Upper lobe of left lung (tissue), 6 donors: ENCODE data around the gene TCEA3. TPM values are rescaled to one million over a fixed set of nuclear protein-coding genes. Genes with fewer than 3 reads are reported as not detected.

Source experiments
- ATAC-seq, 2 donors: fragments of 200-7000 bp; cut with Tn5 transposase; one replicate each; pipeline ENCODE4 v1.9.1; 2022; ENCODE audit warnings: mild to moderate bottlenecking in 2 of 2, moderate library complexity in 2 of 2; ENCODE audit not compliant: low FRiP score in 2 of 2
- DNase-seq, 2 donors: peaks; one replicate each; pipeline ENCODE4 v3.0.0-alpha.2; 2019 to 2020
- H3K27ac ChIP-seq, 4 donors: fragments of 200-600 bp; sonication (generic); one replicate each; pipeline ENCODE4 v1.5.1; 2016 to 2019
- H3K27me3 ChIP-seq, 4 donors: fragments of 200-600 bp; sonication (generic); one replicate each; pipeline ENCODE4 v1.5.1; 2017 to 2019
- H3K36me3 ChIP-seq, 4 donors: fragments of 200-600 bp; sonication (generic); one replicate each; pipeline ENCODE4 v1.5.1; 2016 to 2019
- H3K4me1 ChIP-seq, 4 donors: fragments of 200-600 bp; sonication (generic); one replicate each; pipeline ENCODE4 v1.5.1; 2018 to 2019
- H3K4me3 ChIP-seq, 4 donors: fragments of 200-600 bp; sonication (generic); one replicate each; pipeline ENCODE4 v1.5.1; 2017 to 2019; ENCODE audit warnings: mild to moderate bottlenecking in 2 of 4, moderate library complexity in 1 of 4
- H3K9me3 ChIP-seq, 4 donors: fragments of 200-600 bp; sonication (generic); one replicate each; pipeline ENCODE4 v1.5.1; 2018 to 2019
- CTCF ChIP-seq, 6 experiments: fragments of 450-650 bp in 4 of 6; fragments of 200-600 bp in 2 of 6; sonication (generic) in 2 of 6; IDR thresholded peaks; one replicate each; pipeline ENCODE4 v1.5.1; 2016 to 2019; ENCODE audit warnings: antibody characterized with exemption in 6 of 6
- EP300 ChIP-seq, 4 donors: sonication (generic); formaldehyde crosslinking; IDR thresholded peaks; one replicate each; pipeline ENCODE4 v1.5.1; 2017; ENCODE audit warnings: antibody characterized with exemption in 4 of 4, control low read depth in 2 of 4
- POLR2A ChIP-seq, 4 donors: fragments of 450-650 bp; IDR thresholded peaks; one replicate each; pipeline ENCODE4 v1.5.1; 2016 to 2017; ENCODE audit warnings: antibody characterized with exemption in 4 of 4, mild to moderate bottlenecking in 2 of 4
- POLR2AphosphoS5 ChIP-seq, 2 donors: sonication (generic); formaldehyde crosslinking; IDR thresholded peaks; one replicate each; pipeline ENCODE4 v1.5.1; 2017; ENCODE audit warnings: antibody characterized with exemption in 2 of 2
- WGBS, 2 donors: methylation state at CpG; one replicate each; pipeline ENCODE4 v1.1.5; 2017 to 2018; 5-methylcytosine and 5-hydroxymethylcytosine counted together
- total RNA-seq, 6 donors: library from RNA; depleted of rRNA in 4 of 6; stranded (reverse); fragments of >200 nt in 4 of 6; gene quantifications; one replicate each; pipeline versions ENCODE4 v1.1.0 to v1.2.1, GENCODE V29; 2016 to 2021
- donor health status: DM: no; HTN: no; CAD: no; lungs with moderate emphysema.
- donor health status: DM: no; HTN: yes; CAD: no; lungs with severe emphysema.

The TCEA3 gene
- total RNA-seq, 6 donors from 2014 or later: 32.5 to 141 (median 42.9) TPM

GRCh38 chr1:23470282-23471070 lies 45.9 kb upstream of the TCEA3 start:
- ATAC-seq (peak; percentile 34 to 88), DNase-seq (peak in 1 of 2 donors; percentile 47)
- Histone ChIP-seq H3K27me3 (no peaks in the 10 kb centered on the region), H3K4me3 (no peak overlapping the region), H3K4me1 (peaks cover 4 to 14% (median 5%) of the 10 kb centered on the region in 4 donors), H3K27ac (no peak overlapping the region), H3K9me3 (no peaks in the 10 kb centered on the region), H3K36me3 (no peaks in the 10 kb centered on the region)
- WGBS, 2 donors: 62 to 71% methylated on average over 10 to 12 of the region's 12 CpGs
- TF ChIP-seq POLR2AphosphoS5 (IDR thresholded peaks at IDR 0.05) (no peak), POLR2A (IDR thresholded peaks at IDR 0.05) (no peak), EP300 (IDR thresholded peaks at IDR 0.05) (no peak), CTCF (IDR thresholded peaks at IDR 0.05) (no peak)

- DNase-seq (no peak), ATAC-seq (no peak)
- Histone ChIP-seq H3K27ac (no peak overlapping the region), H3K9me3 (no peaks in the 10 kb centered on the region), H3K27me3 (no peaks in the 10 kb centered on the region), H3K4me3 (no peak overlapping the region), H3K36me3 (no peaks in the 10 kb centered on the region), H3K4me1 (peaks cover 0 to 9% (median 5%) of the 10 kb centered on the region in 4 donors)
- TF ChIP-seq POLR2A (IDR thresholded peaks at IDR 0.05): no peak
- no peak for TF ChIP-seq CTCF (IDR thresholded peaks at IDR 0.05)
- TF ChIP-seq POLR2AphosphoS5 (IDR thresholded peaks at IDR 0.05): no peak
- TF ChIP-seq EP300 (IDR thresholded peaks at IDR 0.05): no peak
- 56 to 63% methylated on average over 4 to 5 of the region's 5 CpGs for WGBS, 2 donors
Measured at GRCh38 chr1:23469372-23469982, 44.9 kb upstream of the TCEA3 start.

GRCh38 chr1:23466423-23466989 lies 42.0 kb upstream of the TCEA3 start:
- DNase-seq: no peak
- peaks cover 0 to 9% (median 5%) of the 10 kb centered on the region in 4 donors for H3K4me1 ChIP-seq
- no peak overlapping the region for H3K27ac ChIP-seq
- WGBS, 2 donors: 91 to 97% methylated on average over 3 of the region's 3 CpGs
- ATAC-seq: no peak
- H3K9me3 ChIP-seq: no peaks in the 10 kb centered on the region
- no peak overlapping the region for H3K4me3 ChIP-seq
- no peaks in the 10 kb centered on the region for H3K36me3 ChIP-seq
- H3K27me3 ChIP-seq: no peaks in the 10 kb centered on the region
- TF ChIP-seq CTCF (IDR thresholded peaks at IDR 0.05): no peak
- no peak for TF ChIP-seq POLR2AphosphoS5 (IDR thresholded peaks at IDR 0.05)
- TF ChIP-seq EP300 (IDR thresholded peaks at IDR 0.05): no peak
- TF ChIP-seq POLR2A (IDR thresholded peaks at IDR 0.05): no peak

- whole genome bisulfite sequencing, 2 donors: 87 to 91% methylated on average over 3 of the region's 3 CpGs
- ATAC-seq: peak in 1 of 2 donors; percentile 34
- H3K4me3 ChIP-seq: no peak overlapping the region
- H3K36me3 ChIP-seq: no peaks in the 10 kb centered on the region
- no peaks in the 10 kb centered on the region for H3K4me1 ChIP-seq
- TF ChIP-seq POLR2A (IDR thresholded peaks at IDR 0.05) (no peak), CTCF (IDR thresholded peaks at IDR 0.05) (no peak), POLR2AphosphoS5 (IDR thresholded peaks at IDR 0.05) (no peak), EP300 (IDR thresholded peaks at IDR 0.05) (no peak)
- H3K27me3 ChIP-seq: no peaks in the 10 kb centered on the region
- H3K9me3 ChIP-seq: no peaks in the 10 kb centered on the region
- H3K27ac ChIP-seq: no peak overlapping the region
- no peak for DNase-seq
Measured at GRCh38 chr1:23463286-23463685, 38.7 kb upstream of the TCEA3 start.
